Measurements from ENCODE around the gene HUWE1.
"Not testable (repeated sequence)": the region's sequence is repeated elsewhere in the genome, so short reads cannot be mapped to it uniquely, and the experiment has no call there.

HUWE1 gene

GRCh38 chrX:53686151-53686885 is at the start of gene HUWE1:
Gene HUWE1, minus strand, starts transcription at chrX:53686719. Its CDS starts 32,612 bp downstream, at chrX:53654107.
- peak; percentile 71 for DNase-seq (ENCODE audit: low spot score)

- no peak for DNase-seq (ENCODE audit: low spot score)
Observed at GRCh38 chrX:53732797-53733196, 46.3 kb upstream of the HUWE1 start.

GRCh38 chrX:53729751-53730150 is 43.2 kb upstream of the HUWE1 start:
- DNase-seq (ENCODE audit: low spot score) = no peak

GRCh38 chrX:53728506-53728905 is 42.0 kb upstream of the HUWE1 start:
- DNase-seq (ENCODE audit: low spot score) = no peak

GRCh38 chrX:53724872-53725271 is 38.4 kb upstream of the HUWE1 start:
- DNase-seq (ENCODE audit: low spot score) = no peak

GRCh38 chrX:53723381-53723780 is 36.9 kb upstream of the HUWE1 start:
- no peak for DNase-seq (ENCODE audit: low spot score)

- not testable (repeated sequence) for DNase-seq (ENCODE audit: low spot score)
Observed at GRCh38 chrX:53721610-53722009, 35.1 kb upstream of the HUWE1 start.

- DNase-seq (ENCODE audit: low spot score) = not testable (repeated sequence)
Observed at GRCh38 chrX:53719666-53720065, 33.1 kb upstream of the HUWE1 start.

- no peak for DNase-seq (ENCODE audit: low spot score)
Observed at GRCh38 chrX:53718073-53718472, 31.6 kb upstream of the HUWE1 start.

GRCh38 chrX:53717205-53717604 is 30.7 kb upstream of the HUWE1 start:
- DNase-seq (ENCODE audit: low spot score) = no peak

- no peak for DNase-seq (ENCODE audit: low spot score)
Observed at GRCh38 chrX:53716328-53717088, 30.0 kb upstream of the HUWE1 start.

GRCh38 chrX:53715346-53715924 is 28.9 kb upstream of the HUWE1 start:
- DNase-seq (ENCODE audit: low spot score) = no peak

GRCh38 chrX:53714580-53715345 is 28.2 kb upstream of the HUWE1 start:
- no peak for DNase-seq (ENCODE audit: low spot score)

GRCh38 chrX:53713987-53714579 is 27.6 kb upstream of the HUWE1 start:
- DNase-seq (ENCODE audit: low spot score) = no peak

GRCh38 chrX:53711436-53711835 is 24.9 kb upstream of the HUWE1 start:
- no peak for DNase-seq (ENCODE audit: low spot score)

- DNase-seq (ENCODE audit: low spot score) = no peak
Observed at GRCh38 chrX:53704854-53705253, 18.3 kb upstream of the HUWE1 start.

GRCh38 chrX:53704294-53704693 is 17.8 kb upstream of the HUWE1 start:
- DNase-seq (ENCODE audit: low spot score) = no peak

- DNase-seq (ENCODE audit: low spot score) = no peak
Observed at GRCh38 chrX:53695946-53696549, 9.5 kb upstream of the HUWE1 start.

- no peak for DNase-seq (ENCODE audit: low spot score)
Observed at GRCh38 chrX:53694642-53695041, 8.1 kb upstream of the HUWE1 start.

GRCh38 chrX:53688300-53688699 is 1.8 kb upstream of the HUWE1 start:
- no peak for DNase-seq (ENCODE audit: low spot score)

- DNase-seq (ENCODE audit: low spot score) = no peak
Observed at GRCh38 chrX:53685711-53686110, 808 bp downstream of the HUWE1 start.

Measured in hematopoietic multipotent progenitor cell treated with erythropoietin and hydrocortisone succinate and interleukin-3 and kit ligand, for 15 days (in vitro differentiated cells).